Measurements from ENCODE around the gene KCMF1.

Gene KCMF1

DNA sequence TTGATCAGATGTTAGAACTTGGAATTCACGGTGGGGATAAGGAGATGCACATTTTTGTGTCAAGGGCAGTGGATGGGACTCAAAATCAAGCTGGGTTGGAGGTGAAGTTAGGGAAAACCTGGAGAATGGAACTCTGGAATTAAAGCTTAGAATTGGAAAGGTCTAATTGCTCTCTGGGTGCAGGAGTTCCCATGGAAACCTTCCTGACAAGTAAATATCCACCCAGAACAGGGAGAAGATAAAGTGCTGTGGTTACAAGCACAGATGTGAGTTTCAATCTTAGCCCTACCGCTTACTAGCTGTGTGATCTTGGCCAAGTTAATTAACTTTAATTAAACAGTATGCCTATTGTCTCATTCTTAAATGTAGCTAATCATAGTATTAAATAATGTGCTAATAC is 90.9 kb downstream of the KCMF1 start:
- H3K36me3 Mint-ChIP-seq (ENCODE audit: low read depth) = no peaks in the 10 kb centered on the region
- H3K4me3 Mint-ChIP-seq = no peak overlapping the region
- peaks cover 14% of the 10 kb centered on the region for H3K27me3 Mint-ChIP-seq (ENCODE audit: low read depth)
- no peaks in the 10 kb centered on the region for H3K9me3 Mint-ChIP-seq
- H3K27ac Mint-ChIP-seq = no peak overlapping the region
- no peaks in the 10 kb centered on the region for H3K4me1 Mint-ChIP-seq (ENCODE audit: low read depth)

GRCh38 chr2:85062565-85062964 is 91.6 kb downstream of the KCMF1 start:
- Mint-ChIP-seq H3K4me1 (ENCODE audit: low read depth) (peaks cover 2% of the 10 kb centered on the region), H3K27me3 (ENCODE audit: low read depth) (peaks cover 20% of the 10 kb centered on the region), H3K27ac (no peak overlapping the region), H3K9me3 (no peaks in the 10 kb centered on the region), H3K4me3 (no peak overlapping the region), H3K36me3 (ENCODE audit: low read depth) (no peaks in the 10 kb centered on the region)

GRCh38 chr2:85063981-85064599 is 93.1 kb downstream of the KCMF1 start:
- Mint-ChIP-seq H3K27ac (no peak overlapping the region), H3K4me3 (no peak overlapping the region), H3K27me3 (ENCODE audit: low read depth) (peaks cover 20% of the 10 kb centered on the region), H3K4me1 (ENCODE audit: low read depth) (peaks cover 2% of the 10 kb centered on the region), H3K36me3 (ENCODE audit: low read depth) (no peaks in the 10 kb centered on the region), H3K9me3 (no peaks in the 10 kb centered on the region)

DNA sequence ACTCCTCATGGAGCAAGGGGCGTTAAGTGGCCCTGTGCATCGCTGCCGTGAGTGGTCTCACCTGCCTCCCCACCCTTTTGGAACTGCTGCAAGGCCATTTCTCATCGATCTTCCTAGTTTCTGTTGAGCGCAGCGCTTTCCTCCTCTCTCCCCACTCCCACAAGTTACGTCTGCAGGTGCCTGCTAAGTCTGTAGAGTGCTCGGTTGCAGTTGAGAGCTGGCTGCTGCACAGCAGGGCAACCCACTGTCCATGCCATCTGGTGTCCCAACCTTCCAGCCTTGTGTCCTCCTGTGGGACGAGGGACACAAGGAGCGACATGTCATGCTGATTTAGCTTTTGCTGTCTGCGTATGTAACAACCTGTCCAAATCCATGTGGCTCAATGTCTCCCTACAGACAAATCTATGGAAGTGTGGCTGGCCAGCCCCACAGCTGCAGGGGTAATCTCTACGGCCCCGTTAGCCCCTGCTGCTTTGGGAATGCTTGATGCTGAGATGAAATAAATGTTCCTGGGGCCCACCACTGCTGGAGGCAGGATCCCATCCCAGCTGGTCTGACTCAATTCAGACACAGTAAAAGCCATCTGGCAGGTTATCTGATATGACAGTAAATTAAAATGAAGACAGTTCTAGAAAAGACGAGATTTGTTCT is 94.1 kb downstream of the KCMF1 start:
- Mint-ChIP-seq H3K4me1 (ENCODE audit: low read depth) (peaks cover 2% of the 10 kb centered on the region), H3K4me3 (no peak overlapping the region), H3K36me3 (ENCODE audit: low read depth) (no peaks in the 10 kb centered on the region), H3K27me3 (ENCODE audit: low read depth) (peaks cover 20% of the 10 kb centered on the region), H3K27ac (no peak overlapping the region), H3K9me3 (no peaks in the 10 kb centered on the region)

DNA sequence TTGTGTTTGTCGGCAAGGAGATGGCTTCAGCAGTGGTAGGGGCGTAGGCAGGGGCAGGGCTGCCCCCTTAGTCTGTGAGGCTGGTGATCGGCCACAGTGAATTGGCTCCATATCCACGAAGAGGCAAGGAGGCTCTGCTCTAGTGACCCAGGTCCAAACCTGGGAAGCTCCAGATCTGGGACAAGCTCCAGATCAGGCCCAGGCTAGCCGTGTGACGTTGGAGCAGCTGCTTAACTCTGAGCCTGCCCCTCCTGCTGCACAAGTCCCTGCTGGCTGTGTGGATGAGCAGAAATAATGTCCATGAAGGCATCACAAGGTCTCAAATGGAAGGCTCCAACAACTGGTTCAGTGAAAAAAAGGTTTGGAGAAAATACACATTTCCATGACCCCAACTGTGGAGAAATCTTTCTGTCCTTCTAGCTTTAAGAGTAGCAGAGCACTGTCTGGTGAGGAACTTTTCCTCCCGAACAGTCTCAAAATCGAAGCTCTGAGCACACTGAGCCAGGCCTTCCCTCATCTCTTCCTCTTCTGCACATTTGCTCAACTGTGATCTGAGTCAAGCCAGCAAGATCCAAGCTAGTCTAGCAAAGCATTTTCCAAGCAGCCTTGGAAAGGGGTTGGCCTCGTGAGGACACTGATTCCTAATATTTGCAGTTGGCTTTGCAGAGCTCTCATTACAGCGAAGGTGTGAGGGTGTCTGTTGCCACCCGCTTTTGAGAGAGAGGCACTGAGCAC is 95.2 kb downstream of the KCMF1 start:
- Mint-ChIP-seq H3K9me3 (no peaks in the 10 kb centered on the region), H3K36me3 (ENCODE audit: low read depth) (no peaks in the 10 kb centered on the region), H3K27ac (no peak overlapping the region), H3K4me3 (no peak overlapping the region), H3K27me3 (ENCODE audit: low read depth) (peaks cover 24% of the 10 kb centered on the region), H3K4me1 (ENCODE audit: low read depth) (peaks cover 2% of the 10 kb centered on the region)

DNA sequence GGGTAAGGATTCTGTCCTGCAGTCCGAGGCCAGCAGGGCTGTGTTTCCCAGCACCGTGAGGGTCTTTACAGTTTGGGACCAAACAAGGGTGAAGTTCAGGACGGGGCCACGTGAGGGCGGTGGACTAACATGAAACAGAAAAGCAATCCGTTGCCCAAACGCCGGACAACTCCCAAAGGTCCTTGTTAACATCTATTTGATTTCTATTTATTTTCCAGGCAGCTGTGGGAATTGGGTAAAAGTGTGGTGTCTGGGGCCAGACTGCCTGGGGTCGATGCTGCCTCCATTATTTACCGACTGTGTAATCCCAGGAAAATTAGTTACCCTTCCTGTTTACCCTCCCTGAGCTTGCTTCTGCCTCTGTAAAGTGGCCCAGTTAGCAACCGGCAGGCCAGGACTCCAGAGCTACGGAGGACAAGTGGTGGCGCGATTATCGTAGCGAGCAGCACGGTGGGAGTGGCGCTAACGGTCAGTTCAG is 96.0 kb downstream of the KCMF1 start:
- Mint-ChIP-seq H3K36me3 (ENCODE audit: low read depth) (no peaks in the 10 kb centered on the region), H3K4me1 (ENCODE audit: low read depth) (peaks cover 2% of the 10 kb centered on the region), H3K4me3 (no peak overlapping the region), H3K27ac (no peak overlapping the region), H3K27me3 (ENCODE audit: low read depth) (peaks cover 24% of the 10 kb centered on the region), H3K9me3 (no peaks in the 10 kb centered on the region)

DNA sequence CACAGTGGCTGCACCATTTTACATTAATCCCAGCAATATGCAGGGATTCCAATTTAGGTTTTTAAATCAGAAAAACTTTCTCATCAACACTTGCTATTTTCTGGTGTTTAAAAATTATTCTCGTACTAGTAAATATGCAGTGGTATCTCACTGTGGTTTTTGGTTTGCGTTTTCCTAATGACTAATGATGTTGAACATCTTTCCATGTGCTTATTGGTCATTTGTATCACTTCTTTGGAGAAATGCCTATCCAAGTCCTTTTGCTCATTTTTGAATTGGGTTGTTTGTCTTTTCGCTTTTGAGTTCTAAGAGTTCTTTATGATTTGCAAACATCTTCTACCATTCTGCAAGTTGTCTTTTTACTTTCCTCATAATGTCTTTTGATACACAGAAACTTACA is 100.1 kb downstream of the KCMF1 start:
- peaks cover 27% of the 10 kb centered on the region for H3K27me3 Mint-ChIP-seq (ENCODE audit: low read depth)
- no peaks in the 10 kb centered on the region for H3K9me3 Mint-ChIP-seq
- H3K4me1 Mint-ChIP-seq (ENCODE audit: low read depth) = peaks cover 2% of the 10 kb centered on the region
- no peaks in the 10 kb centered on the region for H3K36me3 Mint-ChIP-seq (ENCODE audit: low read depth)
- H3K4me3 Mint-ChIP-seq = no peak overlapping the region
- H3K27ac Mint-ChIP-seq = no peak overlapping the region

DNA sequence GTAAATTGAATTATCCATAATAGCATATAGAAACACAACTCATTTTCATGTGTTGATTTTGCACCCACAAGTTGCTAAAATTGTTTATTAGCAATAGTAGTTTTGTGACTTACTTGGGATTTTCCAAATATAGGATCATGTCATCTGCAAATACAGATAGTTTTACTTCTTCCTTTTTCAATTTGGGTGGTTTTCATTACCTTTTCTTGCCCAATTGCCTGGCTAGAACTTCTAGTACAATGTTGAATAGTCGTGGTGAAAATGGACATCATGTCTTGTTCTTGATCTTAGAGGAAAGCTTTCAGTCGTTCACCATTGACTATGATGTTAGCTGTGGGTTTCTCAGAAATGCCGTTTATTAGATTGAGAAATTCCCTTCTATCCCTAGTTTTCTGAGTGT is 102.1 kb downstream of the KCMF1 start:
- Mint-ChIP-seq H3K9me3 (no peaks in the 10 kb centered on the region), H3K27ac (no peak overlapping the region), H3K4me3 (no peak overlapping the region), H3K4me1 (ENCODE audit: low read depth) (no peaks in the 10 kb centered on the region), H3K27me3 (ENCODE audit: low read depth) (peaks cover 21% of the 10 kb centered on the region), H3K36me3 (ENCODE audit: low read depth) (no peaks in the 10 kb centered on the region)

GRCh38 chr2:85076618-85077274 is 105.8 kb downstream of the KCMF1 start:
- Mint-ChIP-seq H3K4me1 (ENCODE audit: low read depth) (no peaks in the 10 kb centered on the region), H3K9me3 (peaks cover 8% of the 10 kb centered on the region), H3K4me3 (no peak overlapping the region), H3K36me3 (ENCODE audit: low read depth) (peaks cover 2% of the 10 kb centered on the region), H3K27ac (no peak overlapping the region), H3K27me3 (ENCODE audit: low read depth) (peaks cover 17% of the 10 kb centered on the region)

DNA sequence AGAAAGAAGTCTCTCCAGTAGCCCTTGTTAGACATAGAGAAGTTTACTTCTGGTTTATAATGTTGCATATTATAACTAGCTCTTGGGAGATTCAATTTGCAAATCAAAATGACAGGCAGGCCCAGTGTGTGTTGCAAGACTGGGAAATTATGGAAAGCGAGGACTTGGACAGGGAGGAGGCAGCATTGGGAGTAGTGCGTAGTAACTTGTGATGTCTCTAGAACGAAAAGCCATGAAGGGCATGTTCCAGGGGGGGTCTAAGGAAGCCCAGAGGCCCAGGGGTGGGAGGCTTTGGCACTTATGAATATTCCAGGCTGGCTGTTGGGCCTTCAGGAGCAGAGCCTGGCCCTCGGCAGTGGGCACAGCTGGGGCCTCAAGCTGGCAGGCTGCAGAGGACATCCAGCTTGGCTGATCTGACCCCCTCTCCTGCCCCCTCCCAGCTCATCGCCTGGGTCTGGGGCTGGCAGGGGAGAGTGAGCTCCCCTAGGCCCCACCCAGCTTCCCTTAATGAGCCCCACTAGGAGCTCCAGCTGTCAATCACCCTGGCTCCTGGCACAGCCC is 107.0 kb downstream of the KCMF1 start:
- Mint-ChIP-seq H3K4me3 (no peak overlapping the region), H3K36me3 (ENCODE audit: low read depth) (peaks cover 2% of the 10 kb centered on the region), H3K27me3 (ENCODE audit: low read depth) (peaks cover 17% of the 10 kb centered on the region), H3K4me1 (ENCODE audit: low read depth) (no peaks in the 10 kb centered on the region), H3K27ac (no peak overlapping the region), H3K9me3 (peaks cover 11% of the 10 kb centered on the region)

- Mint-ChIP-seq H3K4me3 (no peak overlapping the region), H3K9me3 (peaks cover 11% of the 10 kb centered on the region), H3K36me3 (ENCODE audit: low read depth) (peaks cover 2% of the 10 kb centered on the region), H3K27me3 (ENCODE audit: low read depth) (peaks cover 17% of the 10 kb centered on the region), H3K4me1 (ENCODE audit: low read depth) (no peaks in the 10 kb centered on the region), H3K27ac (no peak overlapping the region)
These were observed 107.6 kb downstream of the KCMF1 start for GRCh38 chr2:85078536-85078935.

DNA sequence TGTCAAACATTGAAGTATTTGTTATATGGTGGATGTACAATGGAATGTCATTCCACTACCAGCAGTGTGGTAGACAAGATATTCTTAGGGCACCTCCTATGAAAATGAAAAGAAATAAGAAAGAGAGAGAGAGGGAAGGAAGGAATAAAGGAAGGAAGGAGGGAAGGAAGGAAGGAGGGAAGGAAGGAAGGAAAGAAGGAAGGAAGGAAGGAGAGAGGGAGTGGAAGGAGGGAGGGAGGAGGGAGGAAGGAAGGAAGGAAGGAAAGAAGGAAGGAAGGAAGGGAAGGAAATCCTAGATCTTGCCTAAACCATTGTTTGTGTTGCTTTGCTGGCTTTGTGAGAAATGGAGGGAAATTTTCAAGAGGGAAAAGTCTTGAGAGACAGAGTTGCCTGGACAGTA is 112.1 kb downstream of the KCMF1 start:
- Mint-ChIP-seq H3K27me3 (ENCODE audit: low read depth) (peaks cover 12% of the 10 kb centered on the region), H3K4me1 (ENCODE audit: low read depth) (no peaks in the 10 kb centered on the region), H3K4me3 (no peak overlapping the region), H3K9me3 (peaks cover 11% of the 10 kb centered on the region), H3K27ac (no peak overlapping the region), H3K36me3 (ENCODE audit: low read depth) (peaks cover 2% of the 10 kb centered on the region)

DNA sequence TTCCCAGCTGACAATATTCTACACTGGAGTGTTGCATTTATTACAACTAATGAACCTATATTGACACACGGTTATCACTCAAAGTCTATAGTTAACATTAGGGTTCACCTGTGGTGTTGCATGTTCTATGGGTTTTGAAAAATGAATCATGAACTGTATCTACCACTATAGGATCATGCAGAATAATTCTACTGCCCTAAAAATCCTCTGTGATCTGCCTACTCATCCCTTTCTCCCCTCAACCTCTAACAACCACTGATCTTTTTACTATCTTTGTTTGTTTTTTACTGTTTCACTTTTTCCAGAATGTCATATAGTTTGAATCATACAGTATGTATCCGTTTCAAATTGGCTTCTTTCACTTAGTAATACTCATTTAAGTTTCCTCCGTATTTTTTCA is 114.6 kb downstream of the KCMF1 start:
- H3K4me1 Mint-ChIP-seq (ENCODE audit: low read depth) = no peaks in the 10 kb centered on the region
- H3K36me3 Mint-ChIP-seq (ENCODE audit: low read depth) = peaks cover 2% of the 10 kb centered on the region
- H3K27me3 Mint-ChIP-seq (ENCODE audit: low read depth) = peaks cover 12% of the 10 kb centered on the region
- no peak overlapping the region for H3K27ac Mint-ChIP-seq
- H3K4me3 Mint-ChIP-seq = no peak overlapping the region
- H3K9me3 Mint-ChIP-seq = peaks cover 11% of the 10 kb centered on the region

DNA sequence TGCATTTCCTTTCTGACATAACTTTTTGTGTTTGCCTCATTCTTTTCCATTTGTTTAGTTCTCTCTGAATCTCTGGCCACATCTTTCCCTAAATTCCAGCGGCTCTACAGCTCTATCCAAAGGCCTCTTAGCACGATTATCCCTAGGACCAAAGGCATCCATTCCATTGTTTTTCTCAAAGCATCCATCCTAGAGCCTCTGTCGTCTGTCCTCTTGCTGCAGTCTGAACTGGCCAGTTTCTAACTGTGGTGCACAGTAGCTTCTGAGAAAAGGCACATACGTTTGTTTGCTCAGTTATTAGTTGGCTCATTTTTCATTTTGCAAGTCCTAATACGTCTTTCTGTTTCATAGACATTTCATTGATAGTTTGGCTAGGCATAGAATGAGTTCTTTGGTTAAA is 116.6 kb downstream of the KCMF1 start:
- Mint-ChIP-seq H3K27me3 (ENCODE audit: low read depth) (peaks cover 19% of the 10 kb centered on the region), H3K4me1 (ENCODE audit: low read depth) (no peaks in the 10 kb centered on the region), H3K4me3 (no peak overlapping the region), H3K27ac (no peak overlapping the region), H3K9me3 (no peaks in the 10 kb centered on the region), H3K36me3 (ENCODE audit: low read depth) (no peaks in the 10 kb centered on the region)
